GM12874 (cell line): ENCODE data around the gene UNC13C.

Source experiments
- TF ChIP-seq, protein P1 (sequence below): IDR thresholded peaks from 2 replicates; pipeline ENCODE4 v1.5.1; 2011; ENCODE audit warnings: low read depth, mild to moderate bottlenecking, control low read depth, low read length, moderate library complexity; ENCODE audit not compliant: insufficient read depth

Gene UNC13C

DNA sequence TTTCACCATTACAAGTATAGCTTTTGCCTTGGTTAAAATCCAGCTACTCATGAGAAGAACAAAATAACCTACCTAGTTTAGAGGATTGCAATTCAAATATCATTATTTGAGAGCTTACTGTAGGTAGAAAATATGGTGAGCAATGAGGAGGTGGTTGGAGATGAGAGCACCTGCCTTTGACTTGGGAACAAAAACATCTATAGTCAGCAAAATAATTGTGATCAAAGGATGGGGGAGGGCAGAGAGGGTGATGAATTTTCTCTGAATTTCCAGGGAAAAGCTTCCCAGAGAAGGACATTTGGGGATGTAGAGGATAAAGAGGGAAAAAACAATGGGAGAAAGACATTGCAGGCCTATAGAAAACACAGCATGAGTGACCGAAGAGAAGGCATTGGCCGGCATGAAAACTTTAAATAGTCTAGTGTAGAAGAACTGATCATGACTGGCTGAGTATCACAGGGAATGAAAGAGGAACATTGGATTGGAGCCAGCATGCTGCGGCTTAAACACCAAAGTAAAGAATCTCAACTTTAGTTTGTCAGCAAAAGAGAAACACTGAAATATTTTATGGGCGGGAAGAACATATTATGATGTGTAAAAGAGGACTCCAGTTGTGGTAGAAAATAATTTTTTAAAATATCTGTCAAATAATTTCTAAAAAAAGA lies 581.3 kb downstream of the UNC13C start:
- TF ChIP-seq, protein P1, sequence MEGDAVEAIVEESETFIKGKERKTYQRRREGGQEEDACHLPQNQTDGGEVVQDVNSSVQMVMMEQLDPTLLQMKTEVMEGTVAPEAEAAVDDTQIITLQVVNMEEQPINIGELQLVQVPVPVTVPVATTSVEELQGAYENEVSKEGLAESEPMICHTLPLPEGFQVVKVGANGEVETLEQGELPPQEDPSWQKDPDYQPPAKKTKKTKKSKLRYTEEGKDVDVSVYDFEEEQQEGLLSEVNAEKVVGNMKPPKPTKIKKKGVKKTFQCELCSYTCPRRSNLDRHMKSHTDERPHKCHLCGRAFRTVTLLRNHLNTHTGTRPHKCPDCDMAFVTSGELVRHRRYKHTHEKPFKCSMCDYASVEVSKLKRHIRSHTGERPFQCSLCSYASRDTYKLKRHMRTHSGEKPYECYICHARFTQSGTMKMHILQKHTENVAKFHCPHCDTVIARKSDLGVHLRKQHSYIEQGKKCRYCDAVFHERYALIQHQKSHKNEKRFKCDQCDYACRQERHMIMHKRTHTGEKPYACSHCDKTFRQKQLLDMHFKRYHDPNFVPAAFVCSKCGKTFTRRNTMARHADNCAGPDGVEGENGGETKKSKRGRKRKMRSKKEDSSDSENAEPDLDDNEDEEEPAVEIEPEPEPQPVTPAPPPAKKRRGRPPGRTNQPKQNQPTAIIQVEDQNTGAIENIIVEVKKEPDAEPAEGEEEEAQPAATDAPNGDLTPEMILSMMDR = no peak

DNA sequence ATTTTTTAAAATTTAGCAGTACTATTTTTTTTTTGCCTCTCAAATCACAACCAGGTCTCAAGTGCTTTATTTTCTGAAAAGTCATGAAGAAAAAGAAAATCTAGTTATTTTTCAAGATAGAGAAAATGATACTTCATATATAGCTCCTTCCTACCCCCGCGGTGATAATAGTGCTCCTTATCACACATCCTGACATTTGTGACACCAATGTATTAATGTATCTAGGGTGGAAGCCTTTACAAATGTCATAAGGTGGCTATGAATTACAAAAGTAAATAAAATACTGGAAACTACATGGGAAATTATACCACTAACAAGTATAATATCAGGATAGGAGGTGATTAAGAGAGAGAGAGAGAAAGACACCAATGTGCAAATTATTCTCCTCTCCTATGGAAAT lies 582.2 kb downstream of the UNC13C start:
- TF ChIP-seq, protein P1 = no peak

DNA sequence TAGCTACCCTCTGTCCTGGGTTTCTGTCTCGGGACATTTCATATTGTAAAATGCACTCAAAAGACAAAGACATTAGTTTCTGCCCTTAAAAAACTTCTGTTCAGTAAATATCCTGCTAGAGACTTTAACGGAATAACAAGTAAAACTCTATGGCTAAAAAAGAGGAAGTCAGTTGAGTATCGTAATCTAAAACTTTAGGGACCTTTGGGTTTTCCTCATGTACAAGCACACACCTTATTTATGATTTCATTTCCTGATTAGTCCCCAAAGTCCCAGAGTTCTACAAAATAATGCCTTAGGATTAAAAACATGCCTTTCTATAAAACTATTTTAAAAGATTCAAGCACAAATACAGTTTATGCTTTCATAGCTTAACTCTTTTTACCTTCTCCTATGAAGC lies 585.9 kb downstream of the UNC13C start:
- TF ChIP-seq, protein P1 = no peak

GRCh38 chr15:54566654-54567053 lies 588.4 kb downstream of the UNC13C start:
- TF ChIP-seq, protein P1 = no peak

GRCh38 chr15:54567408-54568035 lies 589.3 kb downstream of the UNC13C start:
- TF ChIP-seq, protein P1 = no peak

DNA sequence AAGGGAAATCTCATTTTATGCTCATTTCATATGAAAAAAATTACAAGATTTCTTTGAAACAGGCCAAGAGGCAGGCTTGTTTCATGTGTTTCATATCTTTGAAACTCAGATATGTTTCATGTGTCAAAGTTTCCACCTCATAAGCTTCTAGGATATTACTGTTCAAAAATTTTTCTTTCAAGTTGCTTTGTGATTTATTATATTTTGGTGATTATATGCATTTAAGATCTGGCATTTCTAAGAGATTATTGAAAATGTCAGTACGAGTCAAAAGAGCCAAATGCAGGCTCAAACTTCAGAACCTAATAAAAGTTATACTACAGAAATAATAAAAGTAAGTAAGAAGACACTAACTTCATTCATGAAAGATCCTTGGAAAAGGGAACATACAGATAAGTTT lies 590.1 kb downstream of the UNC13C start:
- TF ChIP-seq, protein P1 = no peak

GRCh38 chr15:54571576-54571975 lies 593.3 kb downstream of the UNC13C start:
- TF ChIP-seq, protein P1 = no peak
